Transverse colon (tissue), 3 donors: ENCODE data around the gene CDK8.

Source experiments
- CTCF ChIP-seq, 5 experiments: fragments of 200-600 bp in 3 of 5; fragments of 450-650 bp in 2 of 5; sonication (generic) in 3 of 5; IDR thresholded peaks; 1 replicate in 2 of 5; 2 replicates in 3 of 5; pipeline ENCODE4 v1.5.1; 2016 to 2017; ENCODE audit warnings: antibody characterized with exemption in 5 of 5, inconsistent platforms in 3 of 5, mild to moderate bottlenecking in 2 of 5, moderate library complexity in 1 of 5
- POLR2A ChIP-seq: fragments of 450-650 bp; IDR thresholded peaks from one replicate; pipeline ENCODE4 v1.6.1; 2016; ENCODE audit warnings: antibody characterized with exemption, mild to moderate bottlenecking, moderate library complexity

GRCh38 chr13:26247011-26247410 lies 6.9 kb upstream of the CDK8 start:
- TF ChIP-seq POLR2A (no peak), CTCF (IDR thresholded peaks at IDR 0.05) (no peak)
